ENCODE measurements around the gene PDLIM5.
"Not testable (repeated sequence)": the region's sequence is repeated elsewhere in the genome, so short reads cannot be mapped to it uniquely, and the experiment has no call there.

PDLIM5 gene

DNA sequence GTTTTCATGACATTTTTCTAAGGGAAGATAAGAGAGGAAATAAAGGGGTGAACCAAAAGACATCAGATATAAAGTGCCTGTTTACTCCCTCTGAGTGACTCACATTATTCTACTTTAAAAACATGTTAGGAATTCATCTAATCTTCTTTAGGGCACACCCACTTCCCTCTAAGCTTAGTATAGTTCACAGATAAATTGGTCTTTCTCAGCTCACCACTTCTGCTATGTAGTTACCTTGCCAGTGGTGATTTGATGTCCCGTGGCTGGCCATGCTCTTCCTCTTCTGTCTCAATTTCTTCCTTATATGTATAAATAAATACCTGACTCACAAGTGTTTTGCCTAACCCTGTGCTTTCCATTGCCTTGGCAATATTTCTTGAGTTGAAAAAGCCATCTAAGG, 96.8 kb downstream of the PDLIM5 start:
- Histone ChIP-seq H3K36me3 (no peaks in the 10 kb centered on the region; the same call in 1 of the 2 replicates), H3K9me3 (no peaks in the 10 kb centered on the region), H3K4me3 (ENCODE audit: low read depth, low read length) (no peak overlapping the region), H3K4me1 (no peaks in the 10 kb centered on the region), H3K27me3 (no peaks in the 10 kb centered on the region)
- DNase-seq: no peak
- TF ChIP-seq, protein P1, sequence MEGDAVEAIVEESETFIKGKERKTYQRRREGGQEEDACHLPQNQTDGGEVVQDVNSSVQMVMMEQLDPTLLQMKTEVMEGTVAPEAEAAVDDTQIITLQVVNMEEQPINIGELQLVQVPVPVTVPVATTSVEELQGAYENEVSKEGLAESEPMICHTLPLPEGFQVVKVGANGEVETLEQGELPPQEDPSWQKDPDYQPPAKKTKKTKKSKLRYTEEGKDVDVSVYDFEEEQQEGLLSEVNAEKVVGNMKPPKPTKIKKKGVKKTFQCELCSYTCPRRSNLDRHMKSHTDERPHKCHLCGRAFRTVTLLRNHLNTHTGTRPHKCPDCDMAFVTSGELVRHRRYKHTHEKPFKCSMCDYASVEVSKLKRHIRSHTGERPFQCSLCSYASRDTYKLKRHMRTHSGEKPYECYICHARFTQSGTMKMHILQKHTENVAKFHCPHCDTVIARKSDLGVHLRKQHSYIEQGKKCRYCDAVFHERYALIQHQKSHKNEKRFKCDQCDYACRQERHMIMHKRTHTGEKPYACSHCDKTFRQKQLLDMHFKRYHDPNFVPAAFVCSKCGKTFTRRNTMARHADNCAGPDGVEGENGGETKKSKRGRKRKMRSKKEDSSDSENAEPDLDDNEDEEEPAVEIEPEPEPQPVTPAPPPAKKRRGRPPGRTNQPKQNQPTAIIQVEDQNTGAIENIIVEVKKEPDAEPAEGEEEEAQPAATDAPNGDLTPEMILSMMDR (IDR thresholded peaks at IDR 0.05; ENCODE audit: low read depth, low read length): no peak

DNA sequence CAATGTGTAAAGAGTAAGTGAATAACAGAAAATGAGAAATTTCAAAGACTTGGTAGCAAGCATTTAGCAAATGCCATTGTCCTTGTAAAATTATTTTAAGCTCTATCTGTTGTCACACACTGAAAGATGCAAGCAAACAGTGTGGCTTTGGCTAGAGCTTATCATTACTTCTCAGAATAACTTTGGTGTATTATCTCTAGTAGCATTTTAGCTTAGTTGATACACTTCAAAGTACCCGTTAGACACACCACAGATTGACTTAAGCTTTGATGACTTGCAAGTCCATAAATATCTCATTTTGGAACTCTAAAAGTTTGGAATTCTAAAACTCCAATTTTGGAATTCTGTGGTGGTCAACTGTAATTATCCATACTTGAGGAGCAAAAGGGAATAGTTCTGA, 98.6 kb downstream of the PDLIM5 start:
- H3K27me3 ChIP-seq: no peaks in the 10 kb centered on the region
- no peak overlapping the region for H3K4me3 ChIP-seq (ENCODE audit: low read depth, low read length)
- no peaks in the 10 kb centered on the region; the same call in 1 of the 2 replicates for H3K36me3 ChIP-seq
- DNase-seq: no peak
- H3K9me3 ChIP-seq: no peaks in the 10 kb centered on the region
- no peaks in the 10 kb centered on the region for H3K4me1 ChIP-seq
- TF ChIP-seq, protein P1 (IDR thresholded peaks at IDR 0.05; ENCODE audit: low read depth, low read length): no peak

DNA sequence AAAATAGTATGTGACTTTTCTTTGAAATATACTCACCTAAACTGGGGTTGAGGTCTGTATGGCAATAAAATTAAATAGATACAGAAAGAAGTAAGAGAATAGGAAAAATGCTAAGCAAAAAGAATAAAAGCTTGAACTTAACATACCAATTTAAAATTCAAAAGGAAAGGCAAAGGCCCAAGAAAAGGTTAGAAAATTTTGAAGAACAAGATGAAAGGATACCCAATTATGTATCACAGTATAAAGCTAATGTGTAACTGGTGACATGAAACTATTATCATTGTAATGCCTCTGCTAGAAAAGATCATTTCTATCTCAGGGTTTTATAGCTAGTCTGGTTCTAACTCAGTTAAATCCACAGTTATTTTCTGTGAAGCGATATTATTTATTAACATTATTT, 99.1 kb downstream of the PDLIM5 start:
- H3K4me1 ChIP-seq: no peaks in the 10 kb centered on the region
- no peak for DNase-seq
- H3K4me3 ChIP-seq (ENCODE audit: low read depth, low read length): no peak overlapping the region
- H3K36me3 ChIP-seq: no peaks in the 10 kb centered on the region; the same call in 1 of the 2 replicates
- TF ChIP-seq, protein P1 (IDR thresholded peaks at IDR 0.05; ENCODE audit: low read depth, low read length): no peak
- H3K9me3 ChIP-seq: no peaks in the 10 kb centered on the region
- H3K27me3 ChIP-seq: no peaks in the 10 kb centered on the region

DNA sequence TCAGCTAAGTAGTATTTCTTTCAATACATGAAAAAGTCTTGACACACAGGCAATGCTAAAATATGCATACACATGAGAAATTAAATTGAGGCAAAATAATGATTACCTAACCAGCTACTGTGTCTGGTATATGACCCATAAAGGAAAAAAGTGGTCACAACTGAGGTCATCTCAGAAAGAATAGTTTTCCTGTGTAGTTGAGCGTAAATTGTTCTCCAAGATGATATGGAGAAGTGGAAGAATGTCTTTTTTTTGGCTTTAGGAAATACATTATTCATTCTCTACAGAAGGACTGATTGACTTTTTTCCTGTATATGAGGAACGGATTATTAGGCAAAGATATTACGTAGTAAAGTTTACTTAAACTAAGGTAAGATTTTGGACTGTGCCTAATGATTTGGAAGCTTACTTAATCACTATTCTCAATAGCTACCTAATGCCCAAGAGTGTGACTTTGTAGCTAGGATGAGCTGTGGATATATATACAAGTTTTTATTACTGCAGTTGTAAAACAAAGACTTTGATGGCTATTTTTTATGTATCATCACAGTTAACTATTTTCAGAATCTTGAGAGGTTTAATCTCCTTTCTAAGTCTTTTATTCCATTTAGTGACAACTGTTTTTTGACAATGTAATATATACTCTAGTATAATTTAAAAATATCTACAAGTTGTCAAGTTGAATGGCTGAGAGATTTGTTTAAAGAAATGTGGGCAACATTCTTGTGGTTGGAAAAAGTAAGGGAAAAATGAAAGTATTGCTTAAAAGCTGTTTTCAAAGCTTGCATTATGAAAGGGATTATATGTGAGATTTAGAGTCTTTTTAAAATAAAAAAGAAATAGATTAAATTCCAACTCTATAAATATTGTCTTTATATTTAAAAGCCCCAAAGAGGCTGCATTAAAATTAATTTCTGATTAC, 100.2 kb downstream of the PDLIM5 start:
- no peaks in the 10 kb centered on the region for H3K4me1 ChIP-seq
- TF ChIP-seq, protein P1 (IDR thresholded peaks at IDR 0.05; ENCODE audit: low read depth, low read length): no peak
- H3K4me3 ChIP-seq (ENCODE audit: low read depth, low read length): no peak overlapping the region
- no peaks in the 10 kb centered on the region; the same call in 1 of the 2 replicates for H3K36me3 ChIP-seq
- no peak for DNase-seq
- no peaks in the 10 kb centered on the region for H3K27me3 ChIP-seq
- H3K9me3 ChIP-seq: no peaks in the 10 kb centered on the region

DNA sequence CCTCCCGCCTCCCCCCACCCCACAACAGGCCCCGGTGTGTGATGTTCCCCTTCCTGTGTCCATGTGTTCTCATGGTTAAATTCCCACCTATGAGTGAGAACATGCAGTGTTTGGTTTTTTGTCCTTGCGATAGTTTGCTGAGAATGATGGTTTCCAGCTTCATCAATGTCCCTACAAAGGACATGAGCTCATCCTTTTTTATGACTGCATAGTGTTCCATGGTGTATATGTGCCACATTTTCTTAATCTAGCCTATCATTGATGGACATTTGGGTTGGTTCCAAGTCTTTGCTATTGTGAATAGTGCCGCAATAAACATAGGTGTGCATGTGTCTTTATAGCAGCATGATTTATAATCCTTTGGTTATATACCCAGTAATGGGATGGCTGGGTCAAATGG, 104.3 kb downstream of the PDLIM5 start:
- not testable (repeated sequence) for H3K4me3 ChIP-seq (ENCODE audit: low read depth, low read length); DNase-seq; H3K27me3 ChIP-seq; H3K4me1 ChIP-seq; H3K36me3 ChIP-seq; H3K9me3 ChIP-seq

DNA sequence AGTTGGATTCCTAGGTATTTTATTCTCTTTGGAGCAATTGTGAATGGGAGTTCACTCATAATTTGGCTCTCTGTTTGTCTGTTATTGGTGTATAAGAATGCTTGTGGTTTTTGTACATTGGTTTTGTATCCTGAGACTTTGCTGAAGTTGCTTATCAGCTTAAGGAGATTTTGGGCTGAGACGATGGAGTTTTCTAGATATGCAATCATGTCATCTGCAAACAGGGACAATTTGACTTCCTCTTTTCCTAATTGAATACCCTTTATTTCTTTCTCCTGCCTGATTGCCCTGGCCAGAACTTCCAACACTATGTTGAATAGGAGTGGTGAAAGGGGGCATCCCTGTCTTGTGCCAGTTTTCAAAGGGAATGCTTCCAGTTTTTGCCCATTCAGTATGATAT, 105.9 kb downstream of the PDLIM5 start:
- H3K4me3 ChIP-seq (ENCODE audit: low read depth, low read length); H3K27me3 ChIP-seq; DNase-seq; H3K9me3 ChIP-seq; H3K36me3 ChIP-seq; H3K4me1 ChIP-seq: not testable (repeated sequence)

DNA sequence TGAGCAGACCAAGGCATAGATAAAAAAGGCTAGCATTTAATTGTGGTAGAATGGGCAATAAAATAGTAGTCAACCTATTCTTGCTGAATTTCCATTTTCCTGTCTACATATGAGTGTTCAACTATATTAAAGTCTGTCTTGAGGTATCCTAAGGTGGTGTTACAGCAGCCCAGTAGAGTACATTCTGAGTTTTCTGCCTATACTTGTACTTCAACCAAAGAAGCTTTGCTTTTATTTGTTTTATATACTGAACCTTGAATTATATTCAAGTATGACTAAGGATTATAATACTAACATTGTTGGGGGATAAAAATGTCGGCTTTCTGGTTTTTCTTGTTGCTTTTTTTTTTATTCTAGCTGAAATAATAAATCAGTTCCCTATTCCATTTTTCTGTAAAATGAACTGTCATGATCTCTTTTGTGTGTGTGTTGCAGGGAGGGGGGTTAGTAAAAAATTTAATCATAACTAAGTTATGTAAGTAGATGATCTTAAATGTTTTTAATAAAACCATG, 106.7 kb downstream of the PDLIM5 start:
- Histone ChIP-seq H3K9me3 (no peaks in the 10 kb centered on the region), H3K4me1 (peaks cover 5% of the 10 kb centered on the region), H3K36me3 (no peaks in the 10 kb centered on the region), H3K4me3 (ENCODE audit: low read depth, low read length) (no peak overlapping the region), H3K27me3 (no peaks in the 10 kb centered on the region)
- TF ChIP-seq, protein P1 (IDR thresholded peaks at IDR 0.05; ENCODE audit: low read depth, low read length): no peak
- DNase-seq: no peak

All from BE2C (cell line).